HEK293T (cell line): ENCODE data around the gene ANO3.

ENCODE experiments used
- NFRKB ChIP-seq: fragments of 450-650 bp; IDR thresholded peaks from 2 replicates; pipeline ENCODE4 v1.6.1; 2016; ENCODE audit warnings: mild to moderate bottlenecking, moderate library complexity
- SP1 ChIP-seq: fragments of 450-650 bp; IDR thresholded peaks from 2 replicates; pipeline ENCODE4 v1.6.1; 2017

- no peak for TF ChIP-seq SP1
- no peak for TF ChIP-seq NFRKB
Observed at GRCh38 chr11:26399336-26399735, 67.4 kb downstream of the ANO3 start.
